Stimulated activated CD8-positive, alpha-beta memory T cell treated with anti-CD3 and anti-CD28 coated beads, Interleukin-2, amount 100 ng/mL, for 48 hours (primary cell): ENCODE data around the gene ERRFI1.
"Not testable (repeated sequence)": the region's sequence is repeated elsewhere in the genome, so short reads cannot be mapped to it uniquely, and the experiment has no call there.

Source experiments
- DNase-seq, 2 donors: peaks; one replicate each; pipeline ENCODE4 v3.0.0-alpha.2; 2020; ENCODE audit warnings: low read depth in 2 of 2

The ERRFI1 gene

GRCh38 chr1:7967651-7968050, 58.5 kb downstream of the ERRFI1 start:
- no peak for DNase-seq

- DNase-seq: no peak
These were observed 58.9 kb downstream of the ERRFI1 start for GRCh38 chr1:7967196-7967595.

- no peak for DNase-seq
These were observed 61.6 kb downstream of the ERRFI1 start for GRCh38 chr1:7964476-7964875.

DNA sequence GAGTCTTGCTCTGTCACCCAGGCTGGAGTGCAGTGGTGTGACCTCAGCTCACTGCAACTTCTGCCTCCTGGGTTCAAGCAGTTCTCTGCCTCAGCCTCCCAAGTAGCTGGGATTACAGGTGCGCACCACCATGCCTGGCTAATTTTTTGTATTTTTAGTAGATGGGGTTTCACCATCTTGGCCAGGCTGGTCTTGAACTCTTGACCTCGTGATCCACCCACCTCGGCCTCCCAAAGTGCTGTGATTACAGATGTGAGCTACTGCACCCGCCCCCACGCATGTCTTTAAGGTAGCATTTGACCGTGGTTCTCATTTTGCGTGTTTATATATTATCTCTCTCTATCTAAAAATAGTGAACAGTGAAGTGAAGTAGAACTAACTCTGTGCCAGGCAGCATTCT, 62.3 kb downstream of the ERRFI1 start:
- DNase-seq: not testable (repeated sequence)

DNA sequence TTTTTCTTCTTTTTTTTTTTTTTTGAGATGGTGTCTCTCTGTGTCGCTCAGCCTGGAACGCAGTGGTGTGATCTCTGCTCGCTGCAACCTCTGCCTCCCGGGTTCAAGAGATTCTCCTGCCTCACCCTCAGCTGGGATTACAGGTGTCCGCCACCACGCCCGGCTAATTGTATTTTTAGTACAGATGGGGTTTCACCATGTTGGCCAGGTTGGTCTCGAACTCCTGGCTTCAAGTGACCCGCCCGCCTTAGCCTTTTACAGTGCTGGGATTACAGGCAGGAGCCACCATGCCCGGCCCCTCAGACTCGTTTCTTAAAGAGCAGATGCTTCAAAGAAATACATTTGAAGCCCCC, 62.8 kb downstream of the ERRFI1 start:
- DNase-seq: not testable (repeated sequence)

DNA sequence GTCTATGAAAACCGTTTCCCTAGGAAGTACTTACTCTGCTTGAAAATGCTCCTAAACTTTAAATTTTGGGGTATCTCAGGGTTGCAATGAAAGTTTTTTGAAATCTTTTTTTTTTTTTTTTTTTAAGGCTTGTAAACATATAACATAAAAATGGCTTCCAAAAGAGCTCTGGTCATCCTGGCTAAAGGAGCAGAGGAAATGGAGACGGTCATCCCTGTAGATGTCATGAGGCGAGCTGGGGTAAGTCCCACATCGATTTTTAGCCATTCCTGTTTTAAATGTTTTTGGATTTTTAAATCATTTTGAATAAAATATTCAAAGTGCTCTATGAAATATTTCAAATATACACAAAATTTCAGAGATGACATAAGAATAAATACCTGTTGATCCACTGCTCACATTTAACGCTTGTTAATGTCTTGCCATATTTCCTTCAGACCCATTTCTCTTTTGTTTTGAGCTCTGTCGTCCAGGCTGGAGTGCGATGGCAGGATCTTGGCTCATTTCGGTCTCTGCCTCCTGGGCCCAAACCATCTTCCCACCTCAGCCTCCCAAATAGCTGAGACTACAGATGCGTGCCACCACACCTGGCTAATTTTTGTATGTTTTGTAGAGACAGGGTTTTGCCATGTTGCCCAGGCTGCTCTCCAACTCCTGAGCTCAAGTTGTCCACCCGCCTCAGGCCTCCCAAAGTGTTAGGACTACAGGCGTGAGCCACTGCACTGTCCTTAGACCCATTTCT, 63.3 kb downstream of the ERRFI1 start:
- DNase-seq: no peak

GRCh38 chr1:7962014-7962335, 64.1 kb downstream of the ERRFI1 start:
- no peak for DNase-seq
